ENCODE results near the gene PGBD2. TPM values are rescaled to one million over a fixed set of nuclear protein-coding genes. Genes with fewer than 3 reads are reported as not detected.
A peak's percentile ranks its signal among the peaks of the same experiment; 100 is the strongest.

PGBD2 gene
- total and polyA plus RNA-seq, 9 of the 15 experiments (the other 6 are each of a cell fraction or from before 2014, with no cell fraction given) = 11.9 to 21.8 (median 14.7) TPM

DNA sequence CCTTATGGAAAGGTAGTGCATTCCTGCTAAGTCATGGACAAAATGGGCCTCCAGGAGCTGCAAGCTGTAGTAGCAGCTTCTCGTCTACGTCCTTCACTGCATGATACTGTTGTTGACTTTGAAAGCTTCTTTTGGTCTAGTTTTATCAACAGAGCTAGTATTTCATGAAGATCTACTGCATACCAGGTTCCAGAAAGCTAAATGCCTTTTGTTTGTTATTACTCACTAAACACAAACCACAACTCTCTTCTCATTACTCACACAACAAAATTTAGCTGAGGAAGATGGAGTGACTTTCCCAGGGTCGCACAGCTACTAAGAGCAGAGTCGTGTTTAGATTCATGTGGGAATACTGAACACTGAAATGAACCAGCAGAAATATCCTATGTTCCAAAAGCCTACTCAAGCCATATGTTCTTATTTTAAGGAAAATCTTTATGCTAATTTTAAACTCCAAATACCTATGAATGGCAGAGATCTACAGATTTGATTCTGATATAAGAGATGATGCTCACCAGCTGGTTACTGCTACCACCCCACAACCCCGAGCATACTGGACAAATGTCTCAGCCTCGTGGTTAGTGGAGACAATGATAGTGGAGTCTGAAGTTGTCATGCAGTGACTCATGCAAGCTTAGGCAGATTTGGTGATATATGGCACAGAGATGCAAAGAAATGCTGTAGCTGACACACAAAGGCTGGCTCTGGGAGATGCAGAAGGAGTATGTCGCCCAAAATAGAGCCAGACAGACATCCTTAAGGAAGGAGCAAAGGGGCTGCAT is 20.6 kb downstream of the PGBD2 start (continued):
- TF ChIP-seq, protein P1, sequence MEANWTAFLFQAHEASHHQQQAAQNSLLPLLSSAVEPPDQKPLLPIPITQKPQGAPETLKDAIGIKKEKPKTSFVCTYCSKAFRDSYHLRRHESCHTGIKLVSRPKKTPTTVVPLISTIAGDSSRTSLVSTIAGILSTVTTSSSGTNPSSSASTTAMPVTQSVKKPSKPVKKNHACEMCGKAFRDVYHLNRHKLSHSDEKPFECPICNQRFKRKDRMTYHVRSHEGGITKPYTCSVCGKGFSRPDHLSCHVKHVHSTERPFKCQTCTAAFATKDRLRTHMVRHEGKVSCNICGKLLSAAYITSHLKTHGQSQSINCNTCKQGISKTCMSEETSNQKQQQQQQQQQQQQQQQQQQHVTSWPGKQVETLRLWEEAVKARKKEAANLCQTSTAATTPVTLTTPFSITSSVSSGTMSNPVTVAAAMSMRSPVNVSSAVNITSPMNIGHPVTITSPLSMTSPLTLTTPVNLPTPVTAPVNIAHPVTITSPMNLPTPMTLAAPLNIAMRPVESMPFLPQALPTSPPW (CRISPR knock-in tag; IDR thresholded peaks at IDR 0.05) = no peak
- TF ChIP-seq SNRNP70 (optimal IDR thresholded peaks at IDR 0.05; ENCODE audit: low read depth, low read length) (no peak), HNRNPH1 (optimal IDR thresholded peaks at IDR 0.05; ENCODE audit: low read depth, low read length) (no peak), DDX20 (tag; IDR thresholded peaks at IDR 0.05; ENCODE audit: low read depth) (no peak), ZNF217 (CRISPR knock-in tag; IDR thresholded peaks at IDR 0.05) (no peak), SMARCA4 (IDR thresholded peaks at IDR 0.05) (peak; percentile 72), JUN (IDR thresholded peaks at IDR 0.05; ENCODE audit: borderline replicate concordance, low read depth, low read length) (0 out of 2 replicates have a peak, but pooled peaks have one; percentile 66), JUN (CRISPR knock-in tag; IDR thresholded peaks at IDR 0.05; ENCODE audit: borderline replicate concordance) (no peak), ZNF212 (CRISPR knock-in tag; IDR thresholded peaks at IDR 0.05) (no peak), ARID1B (IDR thresholded peaks at IDR 0.05) (peak; percentile 73), RAD51 (IDR thresholded peaks at IDR 0.05; ENCODE audit: borderline replicate concordance, low read depth) (0 out of 2 replicates have a peak, but pooled peaks have one; percentile 20), NR2F6 (CRISPR knock-in tag; IDR thresholded peaks at IDR 0.05) (no peak)
- TF ChIP-seq, protein P2, sequence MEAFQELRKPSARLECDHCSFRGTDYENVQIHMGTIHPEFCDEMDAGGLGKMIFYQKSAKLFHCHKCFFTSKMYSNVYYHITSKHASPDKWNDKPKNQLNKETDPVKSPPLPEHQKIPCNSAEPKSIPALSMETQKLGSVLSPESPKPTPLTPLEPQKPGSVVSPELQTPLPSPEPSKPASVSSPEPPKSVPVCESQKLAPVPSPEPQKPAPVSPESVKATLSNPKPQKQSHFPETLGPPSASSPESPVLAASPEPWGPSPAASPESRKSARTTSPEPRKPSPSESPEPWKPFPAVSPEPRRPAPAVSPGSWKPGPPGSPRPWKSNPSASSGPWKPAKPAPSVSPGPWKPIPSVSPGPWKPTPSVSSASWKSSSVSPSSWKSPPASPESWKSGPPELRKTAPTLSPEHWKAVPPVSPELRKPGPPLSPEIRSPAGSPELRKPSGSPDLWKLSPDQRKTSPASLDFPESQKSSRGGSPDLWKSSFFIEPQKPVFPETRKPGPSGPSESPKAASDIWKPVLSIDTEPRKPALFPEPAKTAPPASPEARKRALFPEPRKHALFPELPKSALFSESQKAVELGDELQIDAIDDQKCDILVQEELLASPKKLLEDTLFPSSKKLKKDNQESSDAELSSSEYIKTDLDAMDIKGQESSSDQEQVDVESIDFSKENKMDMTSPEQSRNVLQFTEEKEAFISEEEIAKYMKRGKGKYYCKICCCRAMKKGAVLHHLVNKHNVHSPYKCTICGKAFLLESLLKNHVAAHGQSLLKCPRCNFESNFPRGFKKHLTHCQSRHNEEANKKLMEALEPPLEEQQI (IDR thresholded peaks at IDR 0.05) = no peak
- TF ChIP-seq, protein P3, sequence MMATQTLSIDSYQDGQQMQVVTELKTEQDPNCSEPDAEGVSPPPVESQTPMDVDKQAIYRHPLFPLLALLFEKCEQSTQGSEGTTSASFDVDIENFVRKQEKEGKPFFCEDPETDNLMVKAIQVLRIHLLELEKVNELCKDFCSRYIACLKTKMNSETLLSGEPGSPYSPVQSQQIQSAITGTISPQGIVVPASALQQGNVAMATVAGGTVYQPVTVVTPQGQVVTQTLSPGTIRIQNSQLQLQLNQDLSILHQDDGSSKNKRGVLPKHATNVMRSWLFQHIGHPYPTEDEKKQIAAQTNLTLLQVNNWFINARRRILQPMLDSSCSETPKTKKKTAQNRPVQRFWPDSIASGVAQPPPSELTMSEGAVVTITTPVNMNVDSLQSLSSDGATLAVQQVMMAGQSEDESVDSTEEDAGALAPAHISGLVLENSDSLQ (IDR thresholded peaks at IDR 0.05) = peak; percentile 70
- TF ChIP-seq, protein P4, sequence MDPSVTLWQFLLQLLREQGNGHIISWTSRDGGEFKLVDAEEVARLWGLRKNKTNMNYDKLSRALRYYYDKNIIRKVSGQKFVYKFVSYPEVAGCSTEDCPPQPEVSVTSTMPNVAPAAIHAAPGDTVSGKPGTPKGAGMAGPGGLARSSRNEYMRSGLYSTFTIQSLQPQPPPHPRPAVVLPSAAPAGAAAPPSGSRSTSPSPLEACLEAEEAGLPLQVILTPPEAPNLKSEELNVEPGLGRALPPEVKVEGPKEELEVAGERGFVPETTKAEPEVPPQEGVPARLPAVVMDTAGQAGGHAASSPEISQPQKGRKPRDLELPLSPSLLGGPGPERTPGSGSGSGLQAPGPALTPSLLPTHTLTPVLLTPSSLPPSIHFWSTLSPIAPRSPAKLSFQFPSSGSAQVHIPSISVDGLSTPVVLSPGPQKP (CRISPR knock-in tag; IDR thresholded peaks at IDR 0.05) = no peak
- TF ChIP-seq, protein P5, sequence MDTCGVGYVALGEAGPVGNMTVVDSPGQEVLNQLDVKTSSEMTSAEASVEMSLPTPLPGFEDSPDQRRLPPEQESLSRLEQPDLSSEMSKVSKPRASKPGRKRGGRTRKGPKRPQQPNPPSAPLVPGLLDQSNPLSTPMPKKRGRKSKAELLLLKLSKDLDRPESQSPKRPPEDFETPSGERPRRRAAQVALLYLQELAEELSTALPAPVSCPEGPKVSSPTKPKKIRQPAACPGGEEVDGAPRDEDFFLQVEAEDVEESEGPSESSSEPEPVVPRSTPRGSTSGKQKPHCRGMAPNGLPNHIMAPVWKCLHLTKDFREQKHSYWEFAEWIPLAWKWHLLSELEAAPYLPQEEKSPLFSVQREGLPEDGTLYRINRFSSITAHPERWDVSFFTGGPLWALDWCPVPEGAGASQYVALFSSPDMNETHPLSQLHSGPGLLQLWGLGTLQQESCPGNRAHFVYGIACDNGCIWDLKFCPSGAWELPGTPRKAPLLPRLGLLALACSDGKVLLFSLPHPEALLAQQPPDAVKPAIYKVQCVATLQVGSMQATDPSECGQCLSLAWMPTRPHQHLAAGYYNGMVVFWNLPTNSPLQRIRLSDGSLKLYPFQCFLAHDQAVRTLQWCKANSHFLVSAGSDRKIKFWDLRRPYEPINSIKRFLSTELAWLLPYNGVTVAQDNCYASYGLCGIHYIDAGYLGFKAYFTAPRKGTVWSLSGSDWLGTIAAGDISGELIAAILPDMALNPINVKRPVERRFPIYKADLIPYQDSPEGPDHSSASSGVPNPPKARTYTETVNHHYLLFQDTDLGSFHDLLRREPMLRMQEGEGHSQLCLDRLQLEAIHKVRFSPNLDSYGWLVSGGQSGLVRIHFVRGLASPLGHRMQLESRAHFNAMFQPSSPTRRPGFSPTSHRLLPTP (IDR thresholded peaks at IDR 0.05; ENCODE audit: borderline replicate concordance, extremely low read depth, insufficient read length) = no peak
